A673 (cell line): ENCODE results near the gene CNOT8.

Experiments
- EZH2 ChIP-seq: fragments of 200-600 bp; sonication (generic); IDR thresholded peaks from 2 replicates; pipeline ENCODE4 v1.6.1; 2017; ENCODE audit warnings: borderline replicate concordance, low read depth, mild to moderate bottlenecking, mixed read lengths, antibody characterized with exemption, low read length; ENCODE audit not compliant: poor library complexity, severe bottlenecking
- TF ChIP-seq, protein P1 (sequence below): fragments of 300-800, 200-600 bp; sonication (generic); conservative IDR thresholded peaks from 2 replicates; pipeline ENCODE4 v1.5.1; 2017; ENCODE audit warnings: low read depth, mild to moderate bottlenecking, antibody characterized with exemption, low read length, moderate library complexity, mixed read lengths

GRCh38 chr5:154842689-154843530, 15.5 kb upstream of the CNOT8 start:
- TF ChIP-seq, protein P1, sequence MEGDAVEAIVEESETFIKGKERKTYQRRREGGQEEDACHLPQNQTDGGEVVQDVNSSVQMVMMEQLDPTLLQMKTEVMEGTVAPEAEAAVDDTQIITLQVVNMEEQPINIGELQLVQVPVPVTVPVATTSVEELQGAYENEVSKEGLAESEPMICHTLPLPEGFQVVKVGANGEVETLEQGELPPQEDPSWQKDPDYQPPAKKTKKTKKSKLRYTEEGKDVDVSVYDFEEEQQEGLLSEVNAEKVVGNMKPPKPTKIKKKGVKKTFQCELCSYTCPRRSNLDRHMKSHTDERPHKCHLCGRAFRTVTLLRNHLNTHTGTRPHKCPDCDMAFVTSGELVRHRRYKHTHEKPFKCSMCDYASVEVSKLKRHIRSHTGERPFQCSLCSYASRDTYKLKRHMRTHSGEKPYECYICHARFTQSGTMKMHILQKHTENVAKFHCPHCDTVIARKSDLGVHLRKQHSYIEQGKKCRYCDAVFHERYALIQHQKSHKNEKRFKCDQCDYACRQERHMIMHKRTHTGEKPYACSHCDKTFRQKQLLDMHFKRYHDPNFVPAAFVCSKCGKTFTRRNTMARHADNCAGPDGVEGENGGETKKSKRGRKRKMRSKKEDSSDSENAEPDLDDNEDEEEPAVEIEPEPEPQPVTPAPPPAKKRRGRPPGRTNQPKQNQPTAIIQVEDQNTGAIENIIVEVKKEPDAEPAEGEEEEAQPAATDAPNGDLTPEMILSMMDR: no peak
- TF ChIP-seq EZH2: no peak
